HT-29 (cell line): Measurements from ENCODE around the gene IRF2BP1. TPM values are rescaled to one million over a fixed set of nuclear protein-coding genes. Genes with fewer than 3 reads are reported as not detected.
A peak's percentile ranks its signal among the peaks of the same experiment; 100 is the strongest.
"Not testable (repeated sequence)": the region's sequence is repeated elsewhere in the genome, so short reads cannot be mapped to it uniquely, and the experiment has no call there.

Experiments used
- DNase-seq: peaks from one replicate; pipeline ENCODE4 v3.0.0-alpha.2; 2015; ENCODE audit warnings: low spot score
- total RNA-seq: library from RNA; depleted of rRNA; stranded (reverse); fragments of >200 nt; shearing (Covaris generic); gene quantifications from 2 replicates; pipeline ENCODE4 v1.2.3, GENCODE V29; 2014

IRF2BP1 gene
- total RNA-seq, 1 experiment from 2014 or later = 119 TPM

GRCh38 chr19:45901912-45902650 lies 16.1 kb upstream of the IRF2BP1 start, which contains the start of gene MYPOP:
MYPOP (minus strand) TSS chr19:45902613; CDS start chr19:45901773, 840 bp downstream.
- DNase-seq = no peak

- DNase-seq = no peak
Measured at GRCh38 chr19:45901432-45901911, 15.5 kb upstream of the IRF2BP1 start.

DNA sequence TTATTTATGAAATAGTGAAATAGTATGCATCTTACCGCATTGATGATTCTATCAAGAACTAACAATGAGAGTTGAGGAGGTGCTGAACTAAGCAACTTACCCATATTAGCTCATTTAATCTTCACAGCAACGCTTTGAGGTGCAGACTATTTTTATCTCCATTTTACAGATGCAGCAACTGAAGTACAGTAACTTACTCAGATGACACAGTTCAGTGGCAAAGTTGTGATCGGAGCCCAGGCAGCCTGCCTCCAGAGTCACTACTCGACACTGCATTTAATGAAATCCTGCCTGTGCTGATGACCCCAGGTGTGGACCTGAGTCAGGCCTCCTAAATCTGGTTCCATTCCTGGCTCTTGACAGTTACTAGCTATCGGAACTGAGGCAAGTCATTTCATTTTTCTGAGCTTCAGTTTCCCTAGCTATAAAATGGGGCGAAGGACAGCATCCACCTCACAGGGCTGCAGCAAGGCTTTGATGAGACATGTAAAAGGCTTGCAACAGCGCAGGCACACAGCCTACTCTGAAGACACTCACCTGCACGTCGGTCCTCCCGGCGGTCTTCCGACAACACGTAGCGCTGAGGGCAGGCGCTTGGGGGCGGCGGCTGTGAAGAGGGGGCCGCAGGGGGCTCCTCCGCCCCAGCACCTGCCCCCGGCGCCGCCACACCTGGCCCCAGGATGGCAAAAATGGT lies 14.9 kb upstream of the IRF2BP1 start:
- DNase-seq = no peak

- no peak for DNase-seq
Measured at GRCh38 chr19:45899919-45900589, 14.1 kb upstream of the IRF2BP1 start.

GRCh38 chr19:45899253-45899652 lies 13.3 kb upstream of the IRF2BP1 start:
- no peak for DNase-seq

DNA sequence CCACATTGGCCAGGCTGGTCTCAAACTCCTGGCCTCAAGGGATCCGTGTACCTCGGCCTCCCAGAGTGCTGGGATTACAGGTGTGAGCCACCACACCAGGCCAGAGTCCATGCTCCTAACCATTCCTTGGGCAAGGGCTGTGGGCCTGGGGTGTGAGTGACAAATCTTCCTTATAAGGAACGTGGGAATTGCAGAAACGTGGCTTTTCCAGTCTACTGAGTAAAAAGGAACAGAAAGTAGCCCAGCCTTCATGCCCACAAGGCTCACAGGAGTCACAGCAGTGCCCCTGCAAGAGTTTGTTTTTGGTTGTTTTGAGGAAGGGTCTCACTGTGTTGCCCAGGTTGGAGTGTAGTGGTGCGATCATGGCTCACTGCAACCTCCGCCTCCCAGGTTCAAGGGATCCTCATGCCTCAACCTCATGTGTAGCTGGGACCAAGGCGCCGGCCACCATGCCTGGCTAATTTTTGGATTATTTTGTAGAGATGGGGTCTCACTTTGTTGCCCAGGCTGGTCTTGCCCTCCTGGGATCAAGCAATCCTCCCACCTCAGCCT lies 11.4 kb upstream of the IRF2BP1 start:
- DNase-seq = no peak

GRCh38 chr19:45895983-45896599 lies 10.2 kb upstream of the IRF2BP1 start:
- not testable (repeated sequence) for DNase-seq

DNA sequence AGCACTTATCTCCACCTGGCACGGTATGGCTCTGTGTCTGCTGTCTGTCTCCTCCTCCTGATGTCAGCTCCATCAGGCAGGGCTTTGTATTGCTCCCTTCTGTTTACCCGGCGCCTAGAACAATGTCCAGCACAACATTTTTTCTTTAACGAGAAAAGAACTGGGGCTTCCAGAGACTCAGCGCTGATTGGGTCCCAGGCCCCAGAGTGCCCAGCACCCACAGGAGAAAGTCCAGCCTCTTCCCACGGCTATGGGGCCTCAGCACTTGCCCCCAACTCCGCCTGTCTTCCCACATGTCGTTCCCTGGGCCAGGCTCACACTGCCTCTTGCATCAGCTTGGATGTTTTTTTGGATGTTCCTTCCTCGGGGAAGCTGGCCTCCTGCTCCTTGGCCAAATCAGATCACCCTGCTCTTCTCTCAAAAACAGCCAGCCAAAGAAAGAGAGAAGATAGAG lies 9.6 kb upstream of the IRF2BP1 start:
- DNase-seq = no peak

- no peak for DNase-seq
Measured at GRCh38 chr19:45890877-45891276, 4.9 kb upstream of the IRF2BP1 start.

GRCh38 chr19:45889210-45889885 lies 3.4 kb upstream of the IRF2BP1 start:
- DNase-seq = no peak

- DNase-seq = no peak
Measured at GRCh38 chr19:45887200-45887710, 1.3 kb upstream of the IRF2BP1 start.

GRCh38 chr19:45886427-45887199 lies 672 bp upstream of the IRF2BP1 start:
- peak; percentile 99 for DNase-seq

DNA sequence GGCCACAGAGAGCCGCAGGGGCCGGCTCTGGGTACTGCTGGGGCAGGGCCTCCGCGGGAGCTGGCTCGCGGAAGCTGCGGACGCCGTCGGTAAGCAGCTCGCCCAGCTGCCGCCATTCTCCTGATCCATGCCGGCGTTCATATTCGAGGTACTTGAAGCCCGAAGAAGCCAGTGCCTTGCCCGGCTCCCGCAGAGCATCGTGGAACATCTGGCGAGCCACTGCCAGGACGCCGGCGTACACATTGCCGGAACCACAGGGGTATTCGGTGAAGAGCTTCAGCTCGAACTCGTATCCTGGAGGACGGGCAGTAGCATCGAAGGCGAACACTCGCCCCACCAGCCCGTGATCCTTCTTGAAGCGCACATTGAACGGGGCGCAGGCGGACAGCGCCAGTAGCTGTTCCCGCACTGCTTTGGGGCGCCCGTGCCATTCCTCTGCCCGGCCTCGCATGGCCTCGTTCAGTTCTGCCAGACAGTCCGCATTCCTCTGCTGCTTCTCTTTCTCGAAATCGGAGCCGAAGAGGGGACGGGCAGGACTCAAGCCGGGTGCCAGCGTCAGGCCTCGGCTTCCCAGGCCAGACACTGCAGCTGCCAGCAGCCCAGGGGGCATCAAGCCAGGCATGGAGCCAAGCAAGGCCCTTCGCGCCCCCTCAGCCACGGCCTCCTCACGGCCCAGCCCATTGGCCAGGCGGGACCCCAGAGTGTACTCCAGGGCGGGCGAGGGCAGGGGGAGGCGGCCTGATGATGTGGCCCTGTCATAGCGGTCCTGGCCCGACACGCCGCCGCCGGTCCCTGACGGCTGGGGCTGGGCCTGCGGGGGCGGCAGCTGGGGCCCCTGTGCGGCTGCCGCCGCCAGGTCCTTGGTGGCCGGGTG lies 1.0 kb downstream of the IRF2BP1 start:
- DNase-seq = no peak

DNA sequence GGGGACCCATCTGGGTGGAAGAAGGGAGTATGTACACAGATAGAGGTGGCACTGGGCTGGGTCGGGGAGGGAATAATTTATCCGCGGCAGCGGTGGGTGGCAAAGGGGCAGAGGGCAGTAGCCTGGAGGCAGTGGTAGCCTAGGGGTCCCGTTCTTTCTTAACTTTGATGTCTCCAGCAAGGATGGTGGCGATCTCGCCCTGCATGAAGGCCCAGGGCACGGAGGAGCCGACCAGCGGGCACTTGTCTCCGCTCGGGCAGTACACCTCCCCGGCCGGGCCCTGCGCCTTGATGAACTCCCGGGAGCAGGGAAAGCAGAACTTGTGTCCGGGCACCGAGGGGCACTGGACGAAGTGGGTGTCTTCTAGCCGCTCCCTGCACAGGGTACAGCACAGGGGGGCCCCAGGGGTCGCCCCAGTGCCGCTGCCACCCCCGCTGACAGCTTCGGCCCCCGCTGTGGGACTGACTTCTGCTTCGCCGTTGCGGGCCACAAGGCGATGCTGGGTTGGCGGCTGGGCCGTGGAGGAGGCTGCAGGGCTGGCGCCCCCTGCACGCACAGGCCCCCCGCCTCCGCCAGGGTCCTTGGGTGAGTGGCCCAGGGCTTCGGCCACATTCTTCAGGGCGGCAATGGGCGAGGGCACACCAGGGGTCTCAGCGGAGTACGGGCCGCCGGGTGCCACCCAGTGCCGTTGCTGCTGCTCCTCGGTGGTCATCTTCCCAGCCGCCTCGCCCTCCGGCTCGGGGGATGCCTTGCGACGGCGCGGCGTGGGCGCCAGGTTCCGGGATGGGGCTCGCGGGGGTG lies 1.9 kb downstream of the IRF2BP1 start:
- DNase-seq = no peak

- DNase-seq = no peak
Measured at GRCh38 chr19:45883586-45883880, 2.4 kb downstream of the IRF2BP1 start.

DNA sequence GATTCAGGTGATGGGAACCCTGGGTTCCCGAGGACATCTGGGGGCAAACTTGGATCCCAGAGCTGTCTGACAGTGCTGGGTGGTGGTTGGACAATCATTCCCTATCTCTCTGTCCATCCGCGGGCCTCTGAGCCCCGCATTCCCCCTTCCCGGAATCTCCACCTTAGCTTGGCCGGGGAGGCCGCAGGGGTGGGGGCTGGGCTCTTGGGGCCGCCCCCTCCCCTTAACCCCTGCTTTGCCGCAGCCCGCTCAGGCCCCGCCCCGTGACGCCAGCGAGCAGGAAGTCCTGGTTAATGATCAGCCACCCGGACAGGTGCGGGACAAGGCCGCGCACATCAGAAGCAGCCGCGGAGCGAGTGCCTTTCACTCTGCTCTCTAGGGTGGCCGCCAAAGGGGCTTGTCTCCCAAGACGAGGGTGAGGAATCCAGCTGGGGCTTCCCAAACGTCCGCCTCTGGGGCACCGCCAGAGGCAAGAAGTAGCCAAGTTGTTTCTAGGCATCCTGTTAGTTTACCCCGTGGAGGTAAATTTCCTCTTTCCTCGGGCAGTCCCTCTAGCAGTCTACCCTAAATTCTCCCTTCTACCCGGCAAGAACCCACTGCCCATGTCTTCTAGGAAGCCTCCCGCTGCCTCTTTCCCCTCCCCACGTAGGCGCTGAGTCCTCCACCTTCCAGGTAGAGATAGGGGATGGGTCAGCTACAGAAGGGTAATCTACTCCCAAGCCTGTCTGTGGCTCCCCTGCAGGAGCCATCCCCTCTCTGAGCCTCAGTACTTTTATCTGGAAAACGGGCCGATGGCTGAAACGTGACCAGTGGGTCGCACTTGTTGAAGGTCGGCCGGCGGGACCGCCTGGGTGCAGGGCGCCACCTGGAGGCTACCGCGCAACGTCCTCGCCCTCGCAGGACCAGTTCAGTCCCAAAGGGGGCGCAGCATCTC lies 3.0 kb downstream of the IRF2BP1 start:
- DNase-seq = peak; percentile 98

DNA sequence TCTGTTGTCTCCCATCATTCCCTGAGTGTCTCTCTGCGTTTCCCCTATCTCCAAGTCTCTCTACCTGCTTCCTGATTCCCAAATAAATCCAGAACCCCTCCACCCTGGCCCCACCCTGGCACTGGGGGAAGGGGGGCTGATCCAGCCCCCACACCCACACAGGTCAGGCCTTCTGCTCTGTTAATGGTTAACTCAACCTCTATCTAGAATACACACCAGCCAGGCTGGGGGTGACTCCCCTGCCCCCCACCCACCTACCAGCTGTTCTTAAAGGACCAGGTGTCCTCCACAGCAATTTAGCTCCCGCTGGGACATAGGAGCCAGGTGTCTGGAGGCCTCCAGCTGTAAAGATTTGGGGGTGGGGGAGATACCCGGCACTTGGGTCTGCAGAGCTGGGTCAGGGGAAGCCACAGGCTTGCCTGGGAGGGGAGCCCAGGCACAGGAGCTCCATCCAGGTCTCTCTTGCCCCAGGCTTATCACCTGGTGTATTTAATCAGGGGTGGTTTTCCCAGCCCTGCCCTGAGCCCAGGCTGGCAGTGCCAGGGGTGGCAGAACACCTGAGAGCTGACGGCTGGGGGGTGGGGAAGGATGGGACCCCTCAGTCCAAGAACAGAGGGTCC lies 3.9 kb downstream of the IRF2BP1 start:
- DNase-seq = peak; percentile 81
